BJ (cell line): ENCODE measurements around the gene ZFYVE19. TPM values are rescaled to one million over a fixed set of nuclear protein-coding genes. Genes with fewer than 3 reads are reported as not detected.

Experiments used
- CTCF ChIA-PET: fragments of 350-600 bp; formaldehyde crosslinking; extraction: SDS; loops from one replicate; lab custom pipeline; 2021; ENCODE audit warnings: antibody characterized with exemption, inconsistent platforms; lab: Yijun Ruan, JAX
- POLR2A ChIA-PET: fragments of 300-600 bp; sonication (Branson Sonifier 250); formaldehyde crosslinking; extraction: SDS; loops from one replicate; lab custom pipeline; 2021; ENCODE audit warnings: antibody characterized with exemption; lab: Charles Lee
- DNase-seq: peaks from one replicate; pipeline ENCODE4 v3.0.0-alpha.2; 2011; ENCODE audit warnings: low read depth
- H3K27me3 ChIP-seq: 2 replicates; pipeline ENCODE4 v1.6.0; 2011; ENCODE audit warnings: low read length; ENCODE audit not compliant: control insufficient read depth, insufficient read depth
- H3K36me3 ChIP-seq: 2 replicates; pipeline ENCODE4 v1.5.1; 2011; ENCODE audit warnings: low read length; ENCODE audit not compliant: control insufficient read depth, insufficient read depth
- H3K4me3 ChIP-seq: 2 replicates; pipeline ENCODE4 v1.5.1; 2011; ENCODE audit warnings: low read depth, mild to moderate bottlenecking, control low read depth, low read length
- CTCF ChIP-seq: IDR thresholded peaks from 2 replicates; pipeline ENCODE4 v1.5.1; 2011; ENCODE audit warnings: low read depth, mild to moderate bottlenecking, control low read depth, inconsistent platforms, low read length, moderate library complexity; ENCODE audit not compliant: insufficient read depth
- polyA plus RNA-seq: library from polyadenylated mRNA; depleted of rRNA; stranded (reverse); fragments of >200 nt; gene quantifications from 2 replicates; pipeline ENCODE4 v1.2.3, GENCODE V29; 2011

The ZFYVE19 gene
- polyA plus RNA-seq, 1 experiment: 31.9 TPM

- ChIA-PET CTCF (no interaction called here), POLR2A (no interaction called here)
- no peak for TF ChIP-seq CTCF
- Histone ChIP-seq H3K27me3 (no peaks in the 10 kb centered on the region), H3K4me3 (no peak overlapping the region), H3K36me3 (peaks cover 15% of the 10 kb centered on the region)
- no peak for DNase-seq
Observed at GRCh38 chr15:40812721-40813425, 6.0 kb downstream of the ZFYVE19 start.

- no peak for TF ChIP-seq CTCF
- Histone ChIP-seq H3K27me3 (no peaks in the 10 kb centered on the region), H3K4me3 (no peak overlapping the region), H3K36me3 (peaks cover 12% of the 10 kb centered on the region)
- no peak for DNase-seq
- POLR2A ChIA-PET: no interaction called here
- CTCF ChIA-PET: interaction anchor here (0.8 to 0.9 kb wide), 2 partner anchors 13 to 80 kb away, joined by 3 to 4 read pairs; partner anchors contain the start of gene PPP1R14D
Observed at GRCh38 chr15:40815042-40815698, 8.3 kb downstream of the ZFYVE19 start.

- Histone ChIP-seq H3K36me3 (peaks cover 2% of the 10 kb centered on the region), H3K27me3 (peaks cover 2% of the 10 kb centered on the region; the same call in 1 of the 2 replicates), H3K4me3 (no peak overlapping the region)
- ChIA-PET POLR2A (no interaction called here), CTCF (interaction anchor here (0.9 kb wide), 1 partner anchor 9 kb away, joined by 5 read pairs; no protein-coding TSS in a partner anchor)
- TF ChIP-seq CTCF: no peak
- DNase-seq: no peak
Observed at GRCh38 chr15:40819048-40819447, 12.2 kb downstream of the ZFYVE19 start.

- ChIA-PET CTCF (interaction anchor here (0.6 kb wide), 1 partner anchor 314 kb away, joined by 3 read pairs; no protein-coding TSS in a partner anchor), POLR2A (no interaction called here)
- Histone ChIP-seq H3K36me3 (no peaks in the 10 kb centered on the region), H3K27me3 (peaks cover 2% of the 10 kb centered on the region; the same call in 1 of the 2 replicates), H3K4me3 (no peak overlapping the region)
- no peak for TF ChIP-seq CTCF
- no peak for DNase-seq
Observed at GRCh38 chr15:40821195-40821594, 14.3 kb downstream of the ZFYVE19 start.
